Liver (tissue), 9 donors: ENCODE measurements around the gene RBM33. TPM values are rescaled to one million over a fixed set of nuclear protein-coding genes. Genes with fewer than 3 reads are reported as not detected.

Experiments used
- DNase-seq: peaks from one replicate; pipeline ENCODE4 v3.0.0-alpha.2; 2017; ENCODE audit warnings: low spot score
- H3K27ac ChIP-seq, 2 donors: one replicate each; pipeline ENCODE4 v1.7.0; 2013; ENCODE audit warnings: inconsistent platforms in 2 of 2, low read length in 2 of 2, control low read depth in 1 of 2, low read depth in 1 of 2, mild to moderate bottlenecking in 1 of 2
- H3K27me3 ChIP-seq, 4 donors: one replicate each; pipeline versions ENCODE4 v1.6.1 to v1.7.0; 2013; ENCODE audit warnings: low read length in 3 of 4, inconsistent platforms in 1 of 4, mild to moderate bottlenecking in 1 of 4, moderate library complexity in 1 of 4; ENCODE audit not compliant: control insufficient read depth in 4 of 4, insufficient read depth in 4 of 4
- H3K36me3 ChIP-seq, 4 donors: one replicate each; pipeline versions ENCODE4 v1.6.1 to v1.7.0; 2013; ENCODE audit warnings: low read length in 3 of 4, mild to moderate bottlenecking in 3 of 4, low read depth in 1 of 4, moderate library complexity in 1 of 4; ENCODE audit not compliant: control insufficient read depth in 4 of 4, insufficient read depth in 3 of 4
- H3K4me1 ChIP-seq, 4 donors: one replicate each; pipeline versions ENCODE4 v1.6.1 to v1.7.0; 2013; ENCODE audit warnings: low read length in 3 of 4, mild to moderate bottlenecking in 3 of 4, moderate library complexity in 1 of 4; ENCODE audit not compliant: control insufficient read depth in 4 of 4, insufficient read depth in 4 of 4
- H3K4me3 ChIP-seq, 3 donors: one replicate each; pipeline versions ENCODE4 v1.6.1 to v1.7.0; 2013; ENCODE audit warnings: low read length in 3 of 3, control low read depth in 1 of 3, low read depth in 1 of 3, mild to moderate bottlenecking in 1 of 3
- H3K9ac ChIP-seq, 2 donors: one replicate each; pipeline ENCODE4 v1.7.0; 2013; ENCODE audit warnings: low read length in 2 of 2, mild to moderate bottlenecking in 2 of 2, moderate library complexity in 2 of 2, control low read depth in 1 of 2, low read depth in 1 of 2
- H3K9me3 ChIP-seq, 4 donors: one replicate each; pipeline versions ENCODE4 v1.6.1 to v1.7.0; 2013; ENCODE audit warnings: low read length in 3 of 4; ENCODE audit not compliant: control insufficient read depth in 4 of 4
- ATF3 ChIP-seq: IDR thresholded peaks from 2 replicates; pipeline ENCODE4 v1.6.1; 2016; ENCODE audit warnings: antibody characterized with exemption
- EGR1 ChIP-seq, 2 donors: IDR thresholded peaks; 2 replicates each; pipeline ENCODE4 v1.6.1; 2016 to 2018; ENCODE audit warnings: antibody characterized with exemption in 2 of 2, low read depth in 2 of 2
- FOXA1 ChIP-seq: IDR thresholded peaks from 2 replicates; pipeline ENCODE4 v1.6.1; 2016; ENCODE audit warnings: antibody characterized with exemption
- FOXA2 ChIP-seq: IDR thresholded peaks from 2 replicates; pipeline ENCODE4 v1.6.1; 2016; ENCODE audit warnings: antibody characterized with exemption
- GABPA ChIP-seq, 2 donors: IDR thresholded peaks in 1 of 2; conservative IDR thresholded peaks in 1 of 2; 2 replicates each; pipeline ENCODE4 v1.6.1; 2016; ENCODE audit warnings: antibody characterized with exemption in 2 of 2, mild to moderate bottlenecking in 1 of 2, moderate library complexity in 1 of 2
- HNF4A ChIP-seq, 2 donors: conservative IDR thresholded peaks; 2 replicates each; pipeline ENCODE4 v1.6.1; 2016; ENCODE audit warnings: antibody characterized with exemption in 2 of 2, mild to moderate bottlenecking in 2 of 2
- HNF4G ChIP-seq: IDR thresholded peaks from 2 replicates; pipeline ENCODE4 v1.6.1; 2016; ENCODE audit warnings: antibody characterized with exemption
- JUND ChIP-seq, 2 donors: IDR thresholded peaks; 2 replicates each; pipeline ENCODE4 v1.6.1; 2016; ENCODE audit warnings: antibody characterized with exemption in 2 of 2
- NR2F2 ChIP-seq: IDR thresholded peaks from 2 replicates; pipeline ENCODE4 v1.6.1; 2016; ENCODE audit warnings: antibody characterized with exemption
- RAD21 ChIP-seq, 2 donors: IDR thresholded peaks; 2 replicates each; pipeline ENCODE4 v1.6.1; 2016; ENCODE audit warnings: antibody characterized with exemption in 2 of 2, mild to moderate bottlenecking in 2 of 2
- REST ChIP-seq: IDR thresholded peaks from 2 replicates; pipeline ENCODE4 v1.6.1; 2016; ENCODE audit warnings: antibody characterized with exemption, mild to moderate bottlenecking
- RXRA ChIP-seq, 2 donors: IDR thresholded peaks; 2 replicates each; pipeline ENCODE4 v1.6.1; 2017 to 2018; ENCODE audit warnings: antibody characterized with exemption in 2 of 2, mild to moderate bottlenecking in 1 of 2
- SP1 ChIP-seq: IDR thresholded peaks from 2 replicates; pipeline ENCODE4 v1.6.1; 2018; ENCODE audit warnings: antibody characterized with exemption, mild to moderate bottlenecking
- TAF1 ChIP-seq: conservative IDR thresholded peaks from 2 replicates; pipeline ENCODE4 v1.6.1; 2016; ENCODE audit warnings: antibody characterized with exemption, mild to moderate bottlenecking
- YY1 ChIP-seq: IDR thresholded peaks from 2 replicates; pipeline ENCODE4 v1.6.1; 2016; ENCODE audit warnings: antibody characterized with exemption, mild to moderate bottlenecking
- WGBS: extraction: QIAGEN DNeasy Blood & Tissue Kit; methylation state at CpG from one replicate; pipeline ENCODE4 v1.1.7; 2013; 5-methylcytosine and 5-hydroxymethylcytosine counted together
- polyA plus RNA-seq, 2 donors: library from polyadenylated mRNA; stranded (reverse) in 1 of 2; unstranded in 1 of 2; fragments of 200-250 nt in 1 of 2; fragments of >200 nt in 1 of 2; fragmentation: Nextera tagmentation in 1 of 2; extraction: Ambion mirVana in 1 of 2; gene quantifications; one replicate each; pipeline versions ENCODE4 v1.2.1 to v1.2.3, GENCODE V29; 2013 to 2015
- total RNA-seq, 2 donors: library from RNA; depleted of rRNA; stranded (reverse); fragments of >200 nt; gene quantifications; one replicate each; pipeline ENCODE4 v1.2.3, GENCODE V29; 2014
- TF ChIP-seq, protein P1 (sequence below): IDR thresholded peaks from 2 replicates; pipeline ENCODE4 v1.6.1; 2016; ENCODE audit warnings: antibody characterized with exemption
- TF ChIP-seq, protein P2 (sequence below): fragments of 150-350 bp; IDR thresholded peaks from 2 replicates; pipeline ENCODE4 v1.5.1; 2017; ENCODE audit warnings: improper control_type of control experiment, low read depth, low read length; ENCODE audit not compliant: missing input control
- TF ChIP-seq, protein P3 (sequence below): IDR thresholded peaks from 2 replicates; pipeline ENCODE4 v1.6.1; 2016; ENCODE audit warnings: antibody characterized with exemption
- donor health status: healthy.
- donor health status: healthy.
- donor health status: healthy.
- donor health status: healthy.
- donor health status: healthy.

RBM33 gene
- total and polyA plus RNA-seq, 4 donors, result 7.8 to 48.9 (median 28.2) TPM

GRCh38 chr7:155660059-155660757 is 15.7 kb downstream of the RBM33 start:
- H3K36me3 ChIP-seq, result no peaks in the 10 kb centered on the region
- no peaks in the 10 kb centered on the region for H3K9me3 ChIP-seq
- no peak overlapping the region for H3K9ac ChIP-seq
- TF ChIP-seq HNF4A (conservative IDR thresholded peaks at IDR 0.05) (no peak), NR2F2 (no peak), EGR1 (IDR thresholded peaks at IDR 0.05; ENCODE audit: low read depth in 2 of 2) (no peak), JUND (IDR thresholded peaks at IDR 0.05) (no peak), RAD21 (IDR thresholded peaks at IDR 0.05) (no peak), RXRA (IDR thresholded peaks at IDR 0.05) (no peak), ATF3 (no peak), TAF1 (no peak), HNF4G (no peak), FOXA2 (no peak)
- TF ChIP-seq, protein P1, sequence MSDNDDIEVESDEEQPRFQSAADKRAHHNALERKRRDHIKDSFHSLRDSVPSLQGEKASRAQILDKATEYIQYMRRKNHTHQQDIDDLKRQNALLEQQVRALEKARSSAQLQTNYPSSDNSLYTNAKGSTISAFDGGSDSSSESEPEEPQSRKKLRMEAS, result no peak
- TF ChIP-seq, protein P2, sequence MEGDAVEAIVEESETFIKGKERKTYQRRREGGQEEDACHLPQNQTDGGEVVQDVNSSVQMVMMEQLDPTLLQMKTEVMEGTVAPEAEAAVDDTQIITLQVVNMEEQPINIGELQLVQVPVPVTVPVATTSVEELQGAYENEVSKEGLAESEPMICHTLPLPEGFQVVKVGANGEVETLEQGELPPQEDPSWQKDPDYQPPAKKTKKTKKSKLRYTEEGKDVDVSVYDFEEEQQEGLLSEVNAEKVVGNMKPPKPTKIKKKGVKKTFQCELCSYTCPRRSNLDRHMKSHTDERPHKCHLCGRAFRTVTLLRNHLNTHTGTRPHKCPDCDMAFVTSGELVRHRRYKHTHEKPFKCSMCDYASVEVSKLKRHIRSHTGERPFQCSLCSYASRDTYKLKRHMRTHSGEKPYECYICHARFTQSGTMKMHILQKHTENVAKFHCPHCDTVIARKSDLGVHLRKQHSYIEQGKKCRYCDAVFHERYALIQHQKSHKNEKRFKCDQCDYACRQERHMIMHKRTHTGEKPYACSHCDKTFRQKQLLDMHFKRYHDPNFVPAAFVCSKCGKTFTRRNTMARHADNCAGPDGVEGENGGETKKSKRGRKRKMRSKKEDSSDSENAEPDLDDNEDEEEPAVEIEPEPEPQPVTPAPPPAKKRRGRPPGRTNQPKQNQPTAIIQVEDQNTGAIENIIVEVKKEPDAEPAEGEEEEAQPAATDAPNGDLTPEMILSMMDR, result no peak
- H3K27me3 ChIP-seq, result no peaks in the 10 kb centered on the region
- 91% methylated on average over 5 of the region's 5 CpGs for WGBS
- no peak for DNase-seq
- peaks cover 16 to 38% (median 27%) of the 10 kb centered on the region in 4 donors for H3K4me1 ChIP-seq
- H3K27ac ChIP-seq, result no peak overlapping the region
- no peak overlapping the region for H3K4me3 ChIP-seq

DNA sequence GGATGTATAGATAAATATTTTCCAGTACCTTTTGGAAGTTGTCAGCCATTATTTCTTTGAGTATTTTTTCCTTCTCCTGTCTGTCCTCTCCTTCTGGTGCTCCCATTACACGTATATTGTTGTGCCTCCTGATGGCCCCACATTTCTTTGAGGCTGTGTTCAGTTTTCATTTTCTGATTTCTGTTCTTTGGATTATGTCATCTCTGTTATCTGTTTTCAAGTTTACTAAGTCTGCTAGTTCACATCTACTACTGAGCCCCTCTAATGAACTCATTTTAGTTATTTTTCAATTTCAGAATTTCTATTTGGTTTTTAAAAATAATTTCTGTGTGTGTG is 16.3 kb downstream of the RBM33 start:
- no peaks in the 10 kb centered on the region for H3K36me3 ChIP-seq
- H3K4me1 ChIP-seq, result peaks cover 16 to 40% (median 29%) of the 10 kb centered on the region in 4 donors
- no peak overlapping the region for H3K9ac ChIP-seq
- TF ChIP-seq TAF1 (no peak), HNF4A (conservative IDR thresholded peaks at IDR 0.05) (no peak), FOXA2 (no peak), FOXA1 (no peak), GABPA (IDR thresholded peaks at IDR 0.05 in 1 of 2, conservative IDR thresholded peaks at IDR 0.05 in 1 of 2) (no peak)
- H3K9me3 ChIP-seq, result no peaks in the 10 kb centered on the region
- no peaks in the 10 kb centered on the region for H3K27me3 ChIP-seq
- H3K27ac ChIP-seq, result no peak overlapping the region
- 86% methylated on average over 1 of the region's 1 CpG for WGBS
- no peak overlapping the region for H3K4me3 ChIP-seq
- DNase-seq, result no peak

- Histone ChIP-seq H3K27me3 (no peaks in the 10 kb centered on the region), H3K27ac (no peak overlapping the region), H3K4me3 (no peak overlapping the region), H3K9ac (no peak overlapping the region), H3K4me1 (peaks cover 18 to 47% (median 35%) of the 10 kb centered on the region in 4 donors), H3K36me3 (no peaks in the 10 kb centered on the region), H3K9me3 (no peaks in the 10 kb centered on the region)
- DNase-seq, result no peak
- TF ChIP-seq YY1, result no peak
- TF ChIP-seq REST, result no peak
- TF ChIP-seq SP1, result no peak
- no peak for TF ChIP-seq JUND (IDR thresholded peaks at IDR 0.05)
- TF ChIP-seq, protein P3, sequence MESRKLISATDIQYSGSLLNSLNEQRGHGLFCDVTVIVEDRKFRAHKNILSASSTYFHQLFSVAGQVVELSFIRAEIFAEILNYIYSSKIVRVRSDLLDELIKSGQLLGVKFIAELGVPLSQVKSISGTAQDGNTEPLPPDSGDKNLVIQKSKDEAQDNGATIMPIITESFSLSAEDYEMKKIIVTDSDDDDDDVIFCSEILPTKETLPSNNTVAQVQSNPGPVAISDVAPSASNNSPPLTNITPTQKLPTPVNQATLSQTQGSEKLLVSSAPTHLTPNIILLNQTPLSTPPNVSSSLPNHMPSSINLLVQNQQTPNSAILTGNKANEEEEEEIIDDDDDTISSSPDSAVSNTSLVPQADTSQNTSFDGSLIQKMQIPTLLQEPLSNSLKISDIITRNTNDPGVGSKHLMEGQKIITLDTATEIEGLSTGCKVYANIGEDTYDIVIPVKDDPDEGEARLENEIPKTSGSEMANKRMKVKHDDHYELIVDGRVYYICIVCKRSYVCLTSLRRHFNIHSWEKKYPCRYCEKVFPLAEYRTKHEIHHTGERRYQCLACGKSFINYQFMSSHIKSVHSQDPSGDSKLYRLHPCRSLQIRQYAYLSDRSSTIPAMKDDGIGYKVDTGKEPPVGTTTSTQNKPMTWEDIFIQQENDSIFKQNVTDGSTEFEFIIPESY, result no peak
- TF ChIP-seq, protein P1, result no peak
- no peak for TF ChIP-seq FOXA2
- no peak for TF ChIP-seq HNF4A (conservative IDR thresholded peaks at IDR 0.05)
- WGBS, result 93% methylated on average over 5 of the region's 5 CpGs
Observed at GRCh38 chr7:155662343-155663043, 18.0 kb downstream of the RBM33 start.
